Activated T-helper 17 cell treated with anti-CD3 and anti-CD28 coated beads, Interleukin-2, amount 50 U/mL, for 72 hours (primary cell): ENCODE data around the gene GPS1. TPM values are rescaled to one million over a fixed set of nuclear protein-coding genes. Genes with fewer than 3 reads are reported as not detected.
A peak's percentile ranks its signal among the peaks of the same experiment; 100 is the strongest.

Source experiments
- ATAC-seq: fragments of 150-1000 bp; cut with Tn5 transposase; replicated peaks from 2 replicates; pipeline ENCODE4 v1.10.0; 2021; ENCODE audit warnings: mild to moderate bottlenecking, moderate library complexity
- H3K27ac Mint-ChIP-seq: one replicate; pipeline ENCODE4 v1.8.0; 2022; ENCODE audit warnings: mixed read lengths
- H3K27me3 Mint-ChIP-seq: one replicate; pipeline ENCODE4 v1.8.0; 2022; ENCODE audit warnings: mixed read lengths
- H3K36me3 Mint-ChIP-seq: one replicate; pipeline ENCODE4 v1.8.0; 2022; ENCODE audit warnings: low read depth, mild to moderate bottlenecking, mixed read lengths
- H3K4me1 Mint-ChIP-seq: one replicate; pipeline ENCODE4 v1.8.0; 2022; ENCODE audit warnings: mixed read lengths
- H3K4me3 Mint-ChIP-seq: one replicate; pipeline ENCODE4 v1.8.0; 2022; ENCODE audit warnings: mild to moderate bottlenecking, mixed read lengths
- H3K9me3 Mint-ChIP-seq: one replicate; pipeline ENCODE4 v1.8.0; 2022; ENCODE audit warnings: mixed read lengths
- total RNA-seq, 2 donors: library from RNA; stranded (reverse); gene quantifications; one replicate each; pipeline ENCODE4 v1.2.3, GENCODE V29; 2022

Gene GPS1
- total RNA-seq, 2 donors from 2014 or later: 46.2 to 97.2 TPM

- Mint-ChIP-seq H3K27me3 (no peaks in the 10 kb centered on the region), H3K36me3 (peaks cover 18% of the 10 kb centered on the region), H3K9me3 (no peaks in the 10 kb centered on the region), H3K27ac (no peak overlapping the region), H3K4me3 (peak overlapping the region; percentile 61), H3K4me1 (no peaks in the 10 kb centered on the region)
- ATAC-seq: no peak
Observed at GRCh38 chr17:82053556-82054263, 2.0 kb downstream of the GPS1 start.

- no peaks in the 10 kb centered on the region for H3K9me3 Mint-ChIP-seq
Observed at GRCh38 chr17:82054351-82055022, 2.8 kb downstream of the GPS1 start.

GRCh38 chr17:82055023-82055964 lies 3.6 kb downstream of the GPS1 start:
- Mint-ChIP-seq H3K36me3 (peaks cover 22% of the 10 kb centered on the region), H3K4me3 (no peak overlapping the region), H3K4me1 (no peaks in the 10 kb centered on the region), H3K9me3 (no peaks in the 10 kb centered on the region), H3K27ac (no peak overlapping the region), H3K27me3 (no peaks in the 10 kb centered on the region)
- no peak for ATAC-seq

More at GRCh38 chr17:82054351-82055022, 2.8 kb downstream of the GPS1 start:
- Mint-ChIP-seq H3K27ac (no peak overlapping the region), H3K27me3 (no peaks in the 10 kb centered on the region), H3K4me3 (no peak overlapping the region), H3K36me3 (peaks cover 18% of the 10 kb centered on the region), H3K4me1 (no peaks in the 10 kb centered on the region)
- no peak for ATAC-seq

GRCh38 chr17:82055965-82056728 lies 4.4 kb downstream of the GPS1 start:
- Mint-ChIP-seq H3K4me1 (no peaks in the 10 kb centered on the region), H3K27ac (no peak overlapping the region), H3K9me3 (no peaks in the 10 kb centered on the region), H3K27me3 (no peaks in the 10 kb centered on the region), H3K36me3 (peaks cover 18% of the 10 kb centered on the region), H3K4me3 (no peak overlapping the region)
- ATAC-seq: no peak

- Mint-ChIP-seq H3K4me1 (no peaks in the 10 kb centered on the region), H3K27me3 (no peaks in the 10 kb centered on the region), H3K36me3 (peaks cover 18% of the 10 kb centered on the region), H3K27ac (no peak overlapping the region), H3K9me3 (no peaks in the 10 kb centered on the region), H3K4me3 (no peak overlapping the region)
- no peak for ATAC-seq
Observed at GRCh38 chr17:82056729-82057621, 5.3 kb downstream of the GPS1 start.

- H3K27me3 Mint-ChIP-seq: no peaks in the 10 kb centered on the region
- no peaks in the 10 kb centered on the region for H3K4me1 Mint-ChIP-seq
- H3K36me3 Mint-ChIP-seq: peaks cover 18% of the 10 kb centered on the region
- ATAC-seq: no peak
- no peak overlapping the region for H3K27ac Mint-ChIP-seq
- H3K9me3 Mint-ChIP-seq: no peaks in the 10 kb centered on the region
- H3K4me3 Mint-ChIP-seq: no peak overlapping the region
Observed at GRCh38 chr17:82058230-82058854, 6.6 kb downstream of the GPS1 start.

- ATAC-seq: no peak
- Mint-ChIP-seq H3K9me3 (no peaks in the 10 kb centered on the region), H3K4me3 (no peak overlapping the region), H3K4me1 (no peaks in the 10 kb centered on the region), H3K27me3 (no peaks in the 10 kb centered on the region), H3K36me3 (peaks cover 18% of the 10 kb centered on the region), H3K27ac (no peak overlapping the region)
Observed at GRCh38 chr17:82058855-82059249, 7.2 kb downstream of the GPS1 start.

GRCh38 chr17:82059272-82060000 lies 7.7 kb downstream of the GPS1 start:
- no peak overlapping the region for H3K27ac Mint-ChIP-seq
- H3K4me1 Mint-ChIP-seq: no peaks in the 10 kb centered on the region
- no peak for ATAC-seq
- peaks cover 18% of the 10 kb centered on the region for H3K36me3 Mint-ChIP-seq
- no peaks in the 10 kb centered on the region for H3K9me3 Mint-ChIP-seq
- no peak overlapping the region for H3K4me3 Mint-ChIP-seq
- H3K27me3 Mint-ChIP-seq: no peaks in the 10 kb centered on the region

- Mint-ChIP-seq H3K27ac (no peak overlapping the region), H3K9me3 (no peaks in the 10 kb centered on the region), H3K4me1 (no peaks in the 10 kb centered on the region), H3K4me3 (no peak overlapping the region), H3K36me3 (peaks cover 16% of the 10 kb centered on the region), H3K27me3 (no peaks in the 10 kb centered on the region)
- ATAC-seq: no peak
Observed at GRCh38 chr17:82060001-82060380, 8.3 kb downstream of the GPS1 start.

- H3K36me3 Mint-ChIP-seq: peaks cover 12% of the 10 kb centered on the region
Observed at GRCh38 chr17:82060614-82061013, 8.9 kb downstream of the GPS1 start.

GRCh38 chr17:82061047-82061925 lies 9.6 kb downstream of the GPS1 start:
- H3K4me3 Mint-ChIP-seq: no peak overlapping the region
- H3K27ac Mint-ChIP-seq: no peak overlapping the region
- peaks cover 12% of the 10 kb centered on the region for H3K36me3 Mint-ChIP-seq
- H3K4me1 Mint-ChIP-seq: no peaks in the 10 kb centered on the region
- no peak for ATAC-seq
- no peaks in the 10 kb centered on the region for H3K9me3 Mint-ChIP-seq
- no peaks in the 10 kb centered on the region for H3K27me3 Mint-ChIP-seq

More at GRCh38 chr17:82060614-82061013, 8.9 kb downstream of the GPS1 start:
- no peak for ATAC-seq
- Mint-ChIP-seq H3K4me1 (no peaks in the 10 kb centered on the region), H3K4me3 (no peak overlapping the region), H3K27me3 (no peaks in the 10 kb centered on the region), H3K27ac (no peak overlapping the region), H3K9me3 (no peaks in the 10 kb centered on the region)
